PFSK-1 (cell line): Measurements from ENCODE around the gene IGSF1.

Experiments
- POLR2AphosphoS5 ChIP-seq: IDR thresholded peaks from 2 replicates; pipeline ENCODE4 v1.6.1; 2012; ENCODE audit warnings: low read depth, mild to moderate bottlenecking, control low read depth, low read length, moderate library complexity
- SIN3A ChIP-seq: IDR thresholded peaks from 2 replicates; pipeline ENCODE4 v1.6.1; 2012; ENCODE audit warnings: mild to moderate bottlenecking, low read length, moderate library complexity, borderline replicate concordance; ENCODE audit not compliant: insufficient read depth
- TAF1 ChIP-seq: IDR thresholded peaks from 2 replicates; pipeline ENCODE4 v1.6.1; 2012; ENCODE audit warnings: low read length, control low read depth, borderline replicate concordance; ENCODE audit not compliant: insufficient read depth

DNA sequence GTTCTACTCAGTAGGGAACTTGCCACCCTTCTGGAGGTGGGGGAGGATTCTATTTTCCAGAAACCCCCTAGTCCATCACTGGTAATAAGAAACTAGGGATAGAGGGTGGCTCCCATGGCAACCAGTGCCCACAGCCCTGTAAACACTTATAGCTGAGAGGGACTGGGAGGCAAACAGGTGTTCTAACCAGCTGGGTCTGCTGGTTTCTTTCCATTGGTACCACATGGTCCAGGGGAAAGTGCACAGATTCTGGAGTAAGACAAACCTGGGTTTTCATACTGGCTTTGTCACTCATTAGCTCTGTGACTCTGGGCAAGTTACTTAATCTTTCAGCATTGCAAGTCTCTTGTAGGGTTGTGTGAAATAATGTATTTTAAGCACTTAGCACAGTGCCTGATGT is 26.9 kb downstream of the IGSF1 start:
- TF ChIP-seq SIN3A: no peak
- no peak for TF ChIP-seq TAF1
- TF ChIP-seq POLR2AphosphoS5: no peak
